ENCODE data around the gene PRDM16.

GRCh38 chr1:3246251-3246650, 177.2 kb downstream of the PRDM16 start:
- TF ChIP-seq, protein P1, sequence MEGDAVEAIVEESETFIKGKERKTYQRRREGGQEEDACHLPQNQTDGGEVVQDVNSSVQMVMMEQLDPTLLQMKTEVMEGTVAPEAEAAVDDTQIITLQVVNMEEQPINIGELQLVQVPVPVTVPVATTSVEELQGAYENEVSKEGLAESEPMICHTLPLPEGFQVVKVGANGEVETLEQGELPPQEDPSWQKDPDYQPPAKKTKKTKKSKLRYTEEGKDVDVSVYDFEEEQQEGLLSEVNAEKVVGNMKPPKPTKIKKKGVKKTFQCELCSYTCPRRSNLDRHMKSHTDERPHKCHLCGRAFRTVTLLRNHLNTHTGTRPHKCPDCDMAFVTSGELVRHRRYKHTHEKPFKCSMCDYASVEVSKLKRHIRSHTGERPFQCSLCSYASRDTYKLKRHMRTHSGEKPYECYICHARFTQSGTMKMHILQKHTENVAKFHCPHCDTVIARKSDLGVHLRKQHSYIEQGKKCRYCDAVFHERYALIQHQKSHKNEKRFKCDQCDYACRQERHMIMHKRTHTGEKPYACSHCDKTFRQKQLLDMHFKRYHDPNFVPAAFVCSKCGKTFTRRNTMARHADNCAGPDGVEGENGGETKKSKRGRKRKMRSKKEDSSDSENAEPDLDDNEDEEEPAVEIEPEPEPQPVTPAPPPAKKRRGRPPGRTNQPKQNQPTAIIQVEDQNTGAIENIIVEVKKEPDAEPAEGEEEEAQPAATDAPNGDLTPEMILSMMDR (IDR thresholded peaks at IDR 0.05), result no peak
- no peak for TF ChIP-seq POLR2A (IDR thresholded peaks at IDR 0.05)
